Measurements from ENCODE around the gene B3GALNT1. TPM values are rescaled to one million over a fixed set of nuclear protein-coding genes. Genes with fewer than 3 reads are reported as not detected.

B3GALNT1 gene, protein sequence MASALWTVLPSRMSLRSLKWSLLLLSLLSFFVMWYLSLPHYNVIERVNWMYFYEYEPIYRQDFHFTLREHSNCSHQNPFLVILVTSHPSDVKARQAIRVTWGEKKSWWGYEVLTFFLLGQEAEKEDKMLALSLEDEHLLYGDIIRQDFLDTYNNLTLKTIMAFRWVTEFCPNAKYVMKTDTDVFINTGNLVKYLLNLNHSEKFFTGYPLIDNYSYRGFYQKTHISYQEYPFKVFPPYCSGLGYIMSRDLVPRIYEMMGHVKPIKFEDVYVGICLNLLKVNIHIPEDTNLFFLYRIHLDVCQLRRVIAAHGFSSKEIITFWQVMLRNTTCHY
- 7.6 and 10.2 TPM in 2 replicates for total RNA-seq

DNA sequence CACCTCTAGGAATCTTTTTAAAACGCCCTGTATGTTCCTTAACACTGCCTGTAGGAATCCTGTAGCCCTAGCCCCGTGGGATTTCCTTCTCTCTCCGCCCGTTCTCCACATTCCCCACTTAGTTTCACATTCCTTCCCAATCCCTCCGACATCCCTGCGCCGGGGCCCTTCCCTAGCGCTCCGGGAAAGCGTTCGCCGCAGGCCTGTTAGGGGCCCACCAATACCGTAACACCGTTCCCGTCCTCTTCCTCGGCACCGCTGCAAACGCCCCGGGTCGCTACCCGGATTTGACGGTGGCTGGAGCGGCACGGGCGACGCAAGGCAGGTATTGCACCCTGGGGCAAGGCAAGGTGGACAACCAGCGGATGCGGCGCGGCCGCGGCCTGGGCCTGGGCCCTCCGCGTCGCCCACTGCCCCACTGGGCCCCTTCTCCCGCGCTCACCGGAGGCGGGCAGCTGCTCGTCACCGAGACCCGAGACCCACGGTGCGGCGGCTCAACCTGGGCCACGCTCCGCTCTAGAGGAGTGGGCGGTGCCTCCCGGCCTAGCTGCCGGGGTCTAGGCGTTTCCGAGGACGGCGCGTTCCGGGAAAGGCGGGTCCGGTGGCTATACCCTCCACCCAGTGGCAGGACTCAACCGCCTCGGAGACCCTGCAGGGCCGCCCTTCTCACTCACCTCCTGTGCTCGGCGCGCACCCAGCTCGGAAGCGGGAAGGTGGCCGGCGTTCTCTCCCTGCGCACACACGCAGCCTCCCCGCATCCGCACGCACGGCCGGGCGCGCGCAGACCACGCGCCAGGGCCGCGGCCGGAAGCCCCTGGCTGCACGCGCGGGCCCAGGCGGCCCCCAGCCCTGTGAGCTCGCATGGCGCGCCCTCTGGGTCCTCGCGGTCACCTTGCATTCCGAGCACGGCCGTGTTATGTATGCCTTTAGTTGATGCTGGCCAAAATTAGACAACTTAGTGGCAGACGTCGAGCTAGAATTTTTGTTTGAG lies at the start of gene B3GALNT1:
Gene B3GALNT1, minus strand, starts transcription at position 789 of the 991 bp plus-strand sequence. CDS start 18,595 bp downstream, outside the sequence.

Other genes starting within 250 kb of the B3GALNT1 start
- gene NMD3, start 116.0 kb upstream of the B3GALNT1 start, total RNA-seq, result 38.8 and 58.3 TPM in 2 replicates

All from airway epithelial cell (primary cell).